Measurements from ENCODE around the gene MSGN1.
"Not testable (repeated sequence)": the region's sequence is repeated elsewhere in the genome, so short reads cannot be mapped to it uniquely, and the experiment has no call there.

Gene MSGN1

DNA sequence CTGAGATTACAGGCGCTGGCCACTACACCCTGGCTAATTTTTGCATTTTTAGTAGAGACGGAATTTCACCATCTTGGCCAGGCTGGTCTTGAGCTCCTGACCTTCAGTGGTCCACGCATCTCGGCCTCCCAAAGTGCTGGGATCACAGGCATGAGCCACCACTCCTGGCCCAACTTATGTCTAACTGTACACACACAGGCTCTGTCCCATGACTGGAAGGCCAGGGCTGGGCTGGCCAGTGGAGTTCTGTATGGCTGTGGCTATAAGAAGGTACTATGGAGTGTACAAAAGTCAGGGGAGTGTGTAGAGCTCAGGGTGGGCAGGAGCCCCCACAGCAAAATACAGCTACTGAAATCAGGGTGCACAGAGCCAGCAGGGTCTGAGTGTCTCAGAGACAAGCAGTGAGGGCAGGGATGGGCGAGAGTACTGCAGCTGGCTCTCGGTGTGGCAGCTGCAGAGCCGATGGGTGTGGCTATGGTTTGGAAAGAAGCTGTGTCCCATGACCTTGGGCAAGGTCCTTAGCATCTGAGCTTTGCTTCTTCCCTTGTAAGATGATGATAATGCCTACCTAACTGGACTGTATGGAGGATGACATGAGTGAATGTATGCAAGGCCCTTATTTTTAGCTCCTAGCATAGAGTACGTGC lies 10.4 kb upstream of the MSGN1 start:
- no peak for DNase-seq

DNA sequence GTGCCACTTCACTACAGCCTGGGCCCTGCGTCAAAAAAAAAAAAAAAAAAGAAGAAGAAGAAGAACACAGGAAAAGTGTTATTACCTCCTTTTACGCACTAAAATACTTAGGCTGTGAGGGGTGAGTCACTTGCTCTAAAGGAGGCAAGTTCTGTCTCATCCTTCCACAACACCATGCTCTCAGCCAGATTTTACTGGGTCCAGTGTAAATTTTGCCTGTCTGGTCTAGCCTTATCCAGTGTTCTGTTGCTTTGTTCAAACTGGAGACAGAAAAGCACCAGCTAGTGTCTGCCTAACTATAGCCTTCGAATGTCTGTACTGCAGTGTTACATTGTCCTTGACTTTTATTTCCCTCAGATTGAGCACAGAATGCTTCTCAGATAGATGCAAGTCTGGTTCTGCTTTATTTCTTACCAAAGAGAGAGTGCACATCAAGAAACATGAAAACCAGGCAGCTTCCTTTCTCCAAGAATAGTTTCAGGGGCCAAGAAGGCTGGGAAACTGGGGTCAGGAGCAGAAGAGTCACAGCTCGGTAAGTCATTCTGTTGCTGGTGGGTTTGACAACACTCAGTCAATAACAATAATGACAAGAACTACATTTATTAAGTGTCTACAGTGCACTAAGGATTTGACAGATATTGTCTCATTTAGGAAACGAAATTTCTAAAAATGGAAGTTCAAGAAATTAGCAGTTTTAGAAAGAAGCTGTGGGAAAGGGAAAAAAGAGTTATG lies 3.1 kb upstream of the MSGN1 start:
- DNase-seq = no peak

DNA sequence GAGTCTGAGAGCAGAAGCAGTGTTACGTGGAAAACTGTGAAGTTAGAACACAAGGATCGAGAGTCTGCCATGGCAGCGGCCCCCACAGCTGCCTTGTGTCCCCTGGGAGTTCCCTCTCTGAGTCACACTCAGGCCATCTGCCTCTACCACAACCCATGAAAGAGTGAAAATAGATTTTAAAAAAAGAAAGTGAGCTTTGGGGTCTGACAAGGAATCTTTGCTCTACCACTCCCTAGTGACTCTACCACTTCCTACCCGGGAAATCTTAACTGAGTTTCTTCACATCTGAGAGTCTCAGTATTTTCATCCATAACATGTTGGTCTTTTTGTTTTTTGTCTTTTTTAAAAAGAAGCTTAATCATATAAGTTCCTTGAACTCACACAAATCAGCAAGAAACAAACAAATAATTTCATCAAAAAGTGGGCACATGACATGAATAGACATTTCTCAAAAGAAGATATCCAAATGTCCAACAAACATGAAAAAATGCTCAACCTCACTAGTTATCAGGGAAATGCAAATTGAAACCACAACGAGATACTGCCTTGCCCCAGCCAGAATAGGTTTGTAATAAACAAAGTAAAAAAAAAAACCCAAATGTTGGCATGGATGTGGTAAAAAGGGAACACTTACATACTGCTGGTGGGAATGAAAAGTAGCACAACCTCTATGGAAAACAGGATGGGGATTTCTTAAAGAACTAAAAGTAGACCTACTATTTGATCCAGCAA lies 2.4 kb upstream of the MSGN1 start:
- no peak for DNase-seq

DNA sequence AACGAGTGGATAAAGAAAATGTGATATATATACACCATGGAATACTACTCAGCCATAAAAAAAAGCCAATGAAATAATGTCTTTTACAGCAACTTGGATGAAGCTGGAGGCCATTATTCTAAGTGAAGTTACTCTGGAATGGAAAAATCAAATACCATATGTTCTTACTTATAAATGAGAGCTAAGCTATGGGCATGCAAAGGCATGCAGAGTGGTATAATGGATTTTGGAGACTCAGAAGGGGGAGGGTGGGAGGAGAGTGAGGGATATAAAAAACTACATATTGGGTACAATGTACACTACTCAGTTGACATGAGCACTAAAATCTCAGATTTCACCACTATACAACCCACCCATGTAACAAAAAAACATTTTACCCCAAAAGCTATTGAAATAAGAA lies 1.7 kb upstream of the MSGN1 start:
- no peak for DNase-seq

DNA sequence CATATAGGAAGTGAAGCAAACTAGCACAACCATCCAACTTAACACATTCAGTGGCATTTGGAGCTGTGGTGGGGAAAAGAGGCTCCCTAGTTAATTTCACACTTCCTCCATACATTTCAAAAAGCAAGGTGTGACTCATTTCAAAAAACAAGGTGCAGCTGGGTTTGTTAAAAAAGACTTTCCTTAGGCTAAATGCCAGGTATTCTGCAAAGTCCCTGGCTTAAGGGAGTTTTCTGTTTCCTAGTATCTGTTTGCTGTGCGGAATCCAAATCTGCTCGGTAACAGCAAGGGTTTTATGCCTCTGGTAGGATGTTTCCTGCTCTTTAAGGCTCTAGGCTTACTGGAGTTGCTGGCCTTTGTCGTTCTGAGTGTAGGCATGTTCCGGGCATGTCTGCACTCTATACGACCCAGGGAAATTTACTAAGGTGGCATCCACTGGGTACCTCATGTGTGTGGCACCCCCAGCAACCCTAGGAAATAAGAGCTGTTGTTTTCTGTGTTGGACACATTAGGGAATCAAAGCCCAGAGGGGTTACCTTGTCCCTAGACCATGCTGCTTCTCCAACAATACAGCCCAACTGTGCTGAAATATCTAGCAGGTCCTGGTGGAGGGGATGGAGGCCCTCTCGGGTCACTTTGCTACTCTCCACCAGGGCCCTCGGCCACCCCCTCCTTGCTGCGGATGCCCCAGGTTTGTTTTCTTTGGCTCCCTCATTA lies 634 bp upstream of the MSGN1 start:
- no peak for DNase-seq

DNA sequence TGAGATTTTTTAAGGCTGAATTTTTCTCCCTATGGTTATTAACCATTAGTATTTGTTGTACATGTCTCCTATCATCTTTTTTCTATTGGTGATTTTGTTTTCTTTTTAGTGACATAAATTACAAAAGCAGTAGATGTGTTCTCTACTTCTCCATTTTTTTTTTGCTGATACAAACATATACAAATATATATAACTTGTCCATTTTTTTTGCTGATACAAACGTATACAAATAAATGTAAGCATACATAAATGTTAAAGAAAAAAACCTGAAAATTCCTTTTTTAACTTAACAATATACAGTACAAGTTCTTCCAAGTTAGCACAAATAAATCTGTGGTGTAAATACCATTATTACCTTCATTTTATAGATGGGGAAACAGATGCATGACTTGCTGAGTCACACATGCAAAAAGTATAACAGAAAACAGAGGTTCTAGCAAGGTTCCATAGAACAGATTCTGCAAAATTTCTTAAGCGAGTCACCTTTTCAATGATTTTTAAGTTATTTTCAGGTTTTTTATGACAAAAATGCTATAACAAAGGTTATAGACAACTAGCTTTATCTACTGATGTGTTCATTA lies 2.1 kb downstream of the MSGN1 start:
- no peak for DNase-seq

DNA sequence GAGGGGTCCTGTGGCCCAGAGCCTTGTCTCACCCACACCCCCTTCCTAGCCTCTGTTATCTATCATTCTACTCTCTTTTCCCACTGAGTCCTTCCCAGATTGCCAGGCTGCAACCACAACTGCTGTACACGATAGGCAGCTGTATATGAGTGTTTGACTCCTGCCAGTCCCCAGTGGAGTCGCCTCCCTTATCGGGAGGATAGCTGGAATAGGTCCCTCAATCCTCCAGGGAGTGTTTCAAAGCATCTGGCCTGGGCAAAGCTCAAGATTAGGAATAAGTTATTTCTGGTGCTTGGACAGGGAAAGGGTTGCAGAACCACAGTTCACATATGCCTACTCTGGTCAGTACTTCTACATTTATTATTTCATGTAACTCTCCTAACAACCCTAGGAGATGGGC lies 4.8 kb downstream of the MSGN1 start:
- no peak for DNase-seq

DNA sequence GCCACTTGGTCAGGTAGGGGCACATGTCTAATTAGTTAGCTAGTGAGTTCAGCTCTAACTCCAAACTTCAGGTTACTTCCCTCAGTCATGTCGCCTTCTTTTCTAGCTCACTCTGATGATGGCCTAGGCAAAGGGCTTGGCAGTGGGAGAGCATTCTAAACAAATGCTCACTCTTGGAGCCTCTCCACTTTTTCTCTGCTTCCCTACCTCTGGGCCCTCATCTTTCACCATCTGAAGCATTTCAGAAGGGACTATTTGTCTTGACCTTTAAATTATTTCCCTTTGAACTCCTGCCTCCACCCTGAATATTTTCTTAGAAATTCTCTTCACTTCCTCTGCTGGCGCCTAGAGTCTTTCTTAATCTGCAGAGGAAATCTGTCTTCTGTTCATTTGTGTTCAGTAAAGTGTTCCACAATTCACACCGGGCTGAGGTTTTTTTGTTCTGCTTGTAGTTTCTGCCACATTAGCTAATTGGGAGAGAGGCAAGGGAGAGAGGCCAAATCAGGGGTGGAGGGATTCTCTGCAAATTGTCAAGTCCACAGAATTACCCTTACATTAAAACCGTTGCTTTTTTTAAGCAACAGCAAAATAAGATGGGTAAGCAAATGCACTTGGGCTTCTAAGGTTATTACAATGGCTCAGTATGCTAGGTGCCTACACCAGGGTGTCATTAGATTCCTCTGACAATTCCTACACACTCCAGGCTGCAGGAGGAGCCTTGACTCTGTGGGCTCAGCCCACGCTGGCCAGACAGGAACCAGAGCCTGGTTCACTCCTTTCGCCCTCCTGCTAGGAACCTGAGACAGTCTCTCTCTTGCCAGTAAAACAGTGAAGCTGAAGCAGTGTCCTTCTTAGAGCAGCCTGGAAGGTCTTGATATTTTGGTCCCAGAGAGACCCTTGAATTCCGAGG lies 5.5 kb downstream of the MSGN1 start:
- DNase-seq = no peak

DNA sequence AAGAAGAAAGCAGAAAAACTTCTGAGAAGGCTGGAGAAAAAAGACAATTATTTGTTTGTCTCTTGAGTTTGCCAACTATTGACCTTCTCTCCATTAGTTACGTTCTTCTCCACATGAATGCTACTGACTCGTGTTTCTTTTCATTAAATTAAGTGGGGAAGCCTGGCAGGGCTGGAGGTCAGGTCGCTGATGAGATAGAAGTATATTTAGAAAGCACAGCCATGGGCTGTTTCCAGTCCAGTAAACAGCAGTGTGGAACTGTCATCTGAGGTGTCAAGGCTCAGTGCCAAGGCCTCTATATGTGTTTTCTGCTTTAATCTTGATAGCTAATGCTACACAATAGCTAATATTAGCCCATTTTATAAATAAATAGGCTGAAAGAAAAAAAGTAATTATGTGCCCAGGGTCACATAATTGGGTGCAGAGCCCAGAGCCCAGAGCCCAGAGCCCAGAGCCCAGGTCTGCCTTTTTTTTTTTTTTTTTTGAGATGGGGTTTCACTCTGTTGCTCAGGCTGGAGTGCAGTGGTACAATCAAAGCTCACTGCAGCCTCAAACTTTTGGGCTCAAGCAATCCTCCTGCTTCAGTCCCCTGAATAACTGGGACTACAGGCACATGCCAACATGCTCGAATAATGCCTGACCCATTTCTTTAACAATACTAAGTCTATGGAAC lies 6.3 kb downstream of the MSGN1 start:
- no peak for DNase-seq

DNA sequence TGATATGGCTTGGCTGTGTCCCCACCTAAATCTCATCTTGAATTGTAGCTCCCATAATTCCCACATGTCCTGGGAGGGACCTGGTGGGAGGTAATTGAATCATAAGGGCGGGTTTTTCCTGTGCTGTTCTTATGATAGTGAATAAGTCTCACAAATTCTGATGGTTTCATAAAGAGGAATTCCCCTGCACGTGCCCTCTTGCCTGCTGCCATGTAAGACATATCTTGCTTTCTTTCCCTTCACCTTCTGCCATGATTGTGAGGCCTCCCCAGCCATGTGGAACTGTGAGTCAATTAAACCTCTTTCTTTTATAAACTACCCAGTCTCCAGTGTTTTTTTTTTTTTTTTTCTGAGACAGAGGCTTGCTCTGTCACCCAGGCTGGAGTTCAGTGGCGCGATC lies 7.4 kb downstream of the MSGN1 start:
- not testable (repeated sequence) for DNase-seq

DNA sequence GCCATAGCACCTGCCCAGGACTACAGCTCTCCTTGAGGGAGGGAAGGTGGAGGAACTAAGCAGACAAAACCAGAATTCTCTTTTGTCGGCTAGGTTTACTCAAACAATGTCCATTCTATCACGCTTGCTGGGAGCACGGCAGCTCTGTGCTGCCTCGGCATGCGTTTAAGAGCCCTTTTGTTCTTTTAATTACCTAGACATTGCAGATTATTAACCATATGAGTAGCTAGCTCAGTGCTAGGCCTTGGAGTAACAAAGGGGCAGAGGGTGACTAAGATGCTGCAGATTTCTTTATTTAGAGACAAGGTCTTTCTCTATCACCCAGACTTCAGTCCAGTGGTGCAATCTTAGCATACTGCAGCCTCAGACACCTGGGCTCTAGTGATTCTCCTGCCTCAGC lies 11.1 kb downstream of the MSGN1 start:
- DNase-seq = no peak

DNA sequence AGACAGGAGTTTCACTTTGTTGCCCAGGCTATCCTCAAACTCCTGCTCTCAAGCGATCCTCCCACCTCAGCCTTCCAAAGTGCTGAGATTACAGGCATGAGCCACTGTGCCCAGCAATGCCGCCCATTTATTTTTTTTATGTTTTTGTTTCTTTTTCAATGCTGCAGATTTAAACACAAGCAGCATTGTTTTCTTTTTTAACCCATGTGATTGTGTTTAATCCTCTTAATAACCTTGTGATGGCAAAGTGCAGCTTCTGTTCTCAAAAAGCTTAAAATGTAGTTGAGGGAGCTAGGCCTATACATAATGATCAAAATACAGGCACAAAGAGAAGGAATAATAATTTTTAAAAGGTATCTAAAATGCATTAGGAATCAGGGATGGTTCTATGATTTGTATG lies 11.5 kb downstream of the MSGN1 start:
- no peak for DNase-seq

DNA sequence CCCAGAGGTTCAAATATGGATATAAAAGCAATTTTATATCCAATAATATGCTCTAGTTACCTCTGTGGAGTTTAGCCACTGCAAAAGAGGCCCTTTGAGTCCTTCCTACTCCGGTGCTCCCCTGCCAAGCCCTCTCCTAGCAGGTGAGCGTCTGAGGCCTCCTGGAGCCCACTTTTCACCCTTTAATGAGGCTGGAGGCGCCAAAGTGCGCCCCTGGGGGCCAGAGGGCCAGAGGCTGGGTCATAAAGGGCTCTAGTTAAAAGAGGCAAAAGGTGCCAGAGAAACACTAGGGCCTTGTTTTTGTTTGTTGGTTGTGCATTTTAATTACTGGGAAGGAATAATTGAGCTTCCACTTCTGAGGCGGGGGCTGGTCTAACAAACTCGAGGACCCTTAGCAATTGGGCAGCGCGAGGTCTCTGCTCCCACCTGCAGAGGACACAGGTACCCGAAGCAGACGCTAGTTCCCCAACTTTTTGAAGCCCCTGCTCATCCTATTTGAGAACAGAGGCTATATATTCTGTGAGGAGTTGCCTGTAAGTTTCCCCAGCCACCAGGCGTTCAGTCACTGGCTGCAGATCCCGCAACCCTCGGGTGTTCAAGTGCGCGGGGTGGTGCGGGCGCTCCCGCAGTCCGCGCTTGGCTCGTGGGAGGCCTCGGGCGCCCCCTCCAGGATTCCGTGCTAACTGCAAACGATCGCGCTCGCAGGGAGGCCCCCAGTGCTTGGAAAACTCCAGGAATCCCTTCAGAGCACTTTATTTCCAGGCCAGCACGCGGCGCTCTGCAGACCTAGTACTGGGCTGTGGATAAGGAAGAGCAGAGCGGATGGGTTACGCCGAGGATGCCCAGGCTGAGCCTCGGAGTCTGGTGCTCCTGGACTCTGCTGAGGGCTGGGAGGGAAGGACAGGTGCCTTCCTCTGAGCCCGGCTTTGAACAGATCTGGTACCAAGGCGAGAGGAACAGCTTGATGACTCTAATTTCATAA lies 14.1 kb downstream of the MSGN1 start:
- DNase-seq = no peak

DNA sequence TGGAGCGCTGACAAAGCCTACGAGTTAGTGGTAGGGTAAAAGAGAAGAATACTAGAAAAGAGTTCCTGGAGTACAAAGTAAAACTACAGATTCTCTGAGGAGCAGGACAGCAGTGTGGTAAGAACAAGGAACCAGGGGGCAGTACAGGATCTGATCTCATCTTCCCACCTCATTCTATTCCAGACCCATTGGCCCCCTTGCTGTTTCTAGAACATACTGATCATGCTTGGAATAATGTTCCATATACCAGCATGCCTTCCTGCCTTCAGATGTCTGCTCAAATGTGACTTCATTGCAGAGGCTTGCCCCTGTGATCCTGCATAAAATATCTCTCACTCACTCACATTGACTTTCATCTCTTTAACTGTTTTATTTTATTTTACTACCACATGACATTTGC lies 19.3 kb downstream of the MSGN1 start:
- no peak for DNase-seq

DNA sequence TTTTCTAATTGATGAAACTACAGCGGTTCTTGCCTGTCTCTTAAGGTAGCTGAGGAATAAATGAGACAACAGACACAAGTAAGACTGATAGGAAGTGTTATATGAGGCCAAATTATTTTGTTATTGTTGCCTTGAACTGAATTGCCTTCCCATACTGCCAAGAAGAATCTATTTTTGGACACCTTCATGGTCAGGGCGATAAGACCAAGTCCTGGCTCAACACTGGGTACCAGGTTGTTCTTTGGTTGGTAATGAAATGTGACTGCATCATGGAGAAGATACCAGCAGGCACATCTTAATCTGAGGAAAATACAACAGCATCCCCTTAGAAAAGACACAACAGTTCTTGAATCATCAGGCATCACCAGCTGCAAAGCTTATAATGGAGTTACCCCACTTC lies 23.7 kb downstream of the MSGN1 start:
- no peak for DNase-seq

DNA sequence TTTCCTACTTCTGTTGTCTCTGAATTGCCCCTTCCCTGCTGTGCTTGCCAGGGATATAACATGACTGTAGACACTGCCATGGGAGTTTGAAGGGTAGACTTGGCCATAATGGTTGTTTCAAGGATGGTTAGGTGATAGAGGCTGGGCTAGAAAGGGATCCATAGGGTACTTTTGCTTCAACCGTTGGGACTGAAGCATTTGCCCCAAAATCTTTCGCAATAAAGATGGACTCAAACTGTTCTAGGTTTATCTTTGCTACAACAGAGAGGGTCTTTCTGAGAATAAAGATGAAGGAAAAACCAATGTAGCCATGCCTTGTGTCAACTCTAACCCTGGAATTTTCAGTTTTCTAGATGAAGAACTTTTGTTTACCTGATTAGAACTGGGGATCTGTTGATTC lies 27.2 kb downstream of the MSGN1 start:
- no peak for DNase-seq

DNA sequence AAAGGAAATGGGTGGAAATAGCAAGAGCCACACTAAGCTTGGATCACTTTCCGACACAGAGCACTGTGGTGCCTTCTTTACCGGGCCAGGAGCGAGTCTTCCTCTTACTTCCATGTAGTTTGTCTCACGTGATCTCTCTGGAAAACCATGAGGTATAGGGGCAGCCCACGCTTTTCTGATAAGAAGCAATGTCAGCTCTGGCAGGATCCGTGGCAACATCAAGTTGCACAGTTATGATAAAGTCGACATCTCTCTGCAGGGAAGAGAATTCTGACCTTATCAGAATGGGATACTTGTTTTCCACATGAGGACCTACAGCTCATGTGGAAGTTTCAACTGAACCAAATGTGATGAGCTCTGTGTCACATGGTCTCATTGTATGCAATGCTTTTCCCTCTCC lies 29.5 kb downstream of the MSGN1 start:
- no peak for DNase-seq

DNA sequence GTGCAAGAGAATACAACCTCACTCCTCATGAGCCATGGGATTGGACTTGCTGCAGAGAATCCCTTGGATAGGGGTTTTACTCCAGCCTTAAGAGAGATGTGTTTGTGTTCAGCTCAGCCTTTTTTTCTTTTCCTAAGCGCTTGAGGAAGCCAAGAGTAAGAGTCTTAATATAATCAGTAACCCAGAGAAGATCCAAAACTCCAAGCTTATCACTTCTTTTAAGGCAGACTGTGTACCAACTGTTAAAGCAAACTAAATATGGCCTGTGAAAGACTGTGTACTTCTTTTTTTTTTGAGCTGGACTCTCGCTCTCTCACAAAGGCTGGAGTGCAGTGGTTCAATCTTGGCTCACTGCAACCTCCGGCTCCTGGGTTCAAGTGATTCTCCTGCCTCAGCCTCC lies 30.4 kb downstream of the MSGN1 start:
- DNase-seq = no peak

DNA sequence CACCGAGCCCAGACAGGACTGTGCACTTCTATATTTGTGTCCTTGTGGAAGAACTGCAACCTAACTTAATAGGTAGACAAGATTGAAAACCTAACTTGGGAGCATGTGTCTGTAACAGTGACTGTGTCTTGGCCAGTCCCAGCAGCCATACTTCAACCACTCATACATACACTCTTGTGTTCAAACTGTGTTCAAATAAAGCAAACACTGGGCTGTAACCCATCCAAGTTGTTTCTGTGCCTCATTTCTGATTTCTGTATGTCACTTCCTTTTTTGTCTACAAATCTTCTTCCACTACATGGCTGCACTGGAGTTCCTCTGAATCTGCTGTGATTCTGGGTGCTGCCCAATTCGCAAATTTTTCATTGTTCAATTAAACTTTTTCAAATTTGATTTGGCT lies 31.0 kb downstream of the MSGN1 start:
- DNase-seq = no peak

DNA sequence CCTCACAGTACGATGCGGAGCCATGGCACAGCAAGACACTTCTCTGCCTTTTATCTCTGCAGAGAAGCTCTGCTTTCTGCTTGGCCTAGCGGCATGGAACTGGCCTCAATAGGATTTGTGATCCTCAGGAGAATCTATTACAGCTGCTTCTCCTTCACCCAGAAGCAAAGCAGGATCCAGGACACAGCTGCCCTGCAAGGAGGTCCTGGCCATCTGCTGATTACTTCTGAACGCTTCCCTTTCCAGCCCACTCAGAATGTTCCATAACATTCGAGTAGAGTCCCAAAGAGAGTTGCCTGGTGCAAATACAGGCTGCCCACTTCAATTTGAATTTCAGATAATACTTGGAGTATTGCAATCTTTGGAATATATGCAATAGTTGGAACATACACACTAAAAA lies 33.0 kb downstream of the MSGN1 start:
- no peak for DNase-seq

Data from NCI-H1436 (cell line).